SJCRH30 (cell line): Measurements from ENCODE around the gene DCDC2. TPM values are rescaled to one million over a fixed set of nuclear protein-coding genes. Genes with fewer than 3 reads are reported as not detected.
"Not testable (repeated sequence)": the region's sequence is repeated elsewhere in the genome, so short reads cannot be mapped to it uniquely, and the experiment has no call there.

Experiments
- DNase-seq, 2 experiments: peaks; one replicate each; pipeline ENCODE4 v3.0.0-alpha.2; 2015 to 2020
- H3K27ac ChIP-seq: fragments of 250-450 bp; sonication (Bioruptor Pico); 2 replicates; pipeline ENCODE4 v1.5.1; 2020; ENCODE audit warnings: mild to moderate bottlenecking, moderate library complexity
- H3K27me3 ChIP-seq: fragments of 250-450 bp; sonication (Bioruptor Pico); 2 replicates; pipeline ENCODE4 v1.5.1; 2020; ENCODE audit warnings: mild to moderate bottlenecking, moderate library complexity
- H3K36me3 ChIP-seq: fragments of 250-450 bp; sonication (Bioruptor Pico); 2 replicates; pipeline ENCODE4 v1.5.1; 2020; ENCODE audit warnings: mild to moderate bottlenecking, moderate library complexity
- H3K4me1 ChIP-seq: fragments of 250-450 bp; sonication (Bioruptor Pico); 2 replicates; pipeline ENCODE4 v1.5.1; 2020; ENCODE audit warnings: mild to moderate bottlenecking, moderate library complexity
- H3K4me3 ChIP-seq: fragments of 250-450 bp; sonication (Bioruptor Pico); 2 replicates; pipeline ENCODE4 v1.5.1; 2020; ENCODE audit warnings: mild to moderate bottlenecking, moderate library complexity
- H3K9me3 ChIP-seq: fragments of 250-450 bp; sonication (Bioruptor Pico); replicated peaks from 2 replicates; pipeline ENCODE4 v1.5.1; 2020; ENCODE audit warnings: mild to moderate bottlenecking, moderate library complexity
- total RNA-seq: library from RNA; depleted of rRNA; stranded (reverse); fragments of >200 nt; shearing (Covaris generic); gene quantifications from 2 replicates; pipeline ENCODE4 v1.2.3, GENCODE V29; 2014

Gene DCDC2
- total RNA-seq, 1 experiment from 2014 or later = 0.02 TPM

DNA sequence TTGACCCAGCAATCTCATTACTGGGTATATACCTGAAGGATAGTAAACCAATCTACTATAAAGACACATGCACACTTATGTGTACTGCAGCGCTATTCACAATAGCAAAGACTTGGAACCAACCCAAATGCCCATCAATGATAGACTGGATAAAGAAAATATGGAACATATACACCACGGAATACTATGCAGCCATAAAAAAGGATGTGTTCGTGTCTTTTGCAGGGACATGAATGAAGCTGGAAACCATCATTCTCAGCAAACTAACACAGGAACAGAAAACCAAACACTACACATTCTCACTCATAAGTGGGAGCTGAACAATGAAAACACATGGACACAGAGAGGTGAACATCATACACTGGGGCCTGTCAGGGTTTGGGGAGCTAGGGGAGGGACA lies 153.7 kb downstream of the DCDC2 start:
- DNase-seq, H3K27ac ChIP-seq, H3K4me3 ChIP-seq, H3K27me3 ChIP-seq, H3K9me3 ChIP-seq, H3K4me1 ChIP-seq, H3K36me3 ChIP-seq: not testable (repeated sequence)

DNA sequence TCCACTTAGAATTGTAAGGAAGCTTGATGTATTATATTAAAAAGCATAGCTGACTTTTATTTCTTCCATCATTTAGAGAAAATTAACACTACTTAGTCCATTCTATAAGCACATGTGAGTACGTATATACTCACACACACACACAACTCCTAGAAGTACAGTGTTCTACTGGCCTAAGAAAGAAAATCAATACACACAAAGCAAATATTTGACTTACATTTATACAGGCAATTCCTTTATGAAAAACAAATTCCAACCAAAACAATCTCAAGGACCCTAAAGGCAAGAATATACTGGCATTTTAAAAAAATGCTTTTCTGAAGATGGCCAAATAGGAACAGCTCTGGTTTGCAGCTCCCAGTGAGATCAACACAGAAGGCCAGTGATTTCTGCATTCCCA lies 160.0 kb downstream of the DCDC2 start:
- no peaks in the 10 kb centered on the region for H3K27me3 ChIP-seq
- H3K27ac ChIP-seq = no peak overlapping the region
- no peaks in the 10 kb centered on the region for H3K36me3 ChIP-seq
- no peak overlapping the region for H3K4me3 ChIP-seq
- no peak for DNase-seq
- no peaks in the 10 kb centered on the region for H3K4me1 ChIP-seq
- no peaks in the 10 kb centered on the region for H3K9me3 ChIP-seq

GRCh38 chr6:24195836-24196597 lies 161.8 kb downstream of the DCDC2 start:
- Histone ChIP-seq H3K27me3 (no peaks in the 10 kb centered on the region), H3K36me3 (no peaks in the 10 kb centered on the region), H3K4me3 (no peak overlapping the region), H3K27ac (no peak overlapping the region), H3K9me3 (no peaks in the 10 kb centered on the region), H3K4me1 (no peaks in the 10 kb centered on the region)
- no peak for DNase-seq

DNA sequence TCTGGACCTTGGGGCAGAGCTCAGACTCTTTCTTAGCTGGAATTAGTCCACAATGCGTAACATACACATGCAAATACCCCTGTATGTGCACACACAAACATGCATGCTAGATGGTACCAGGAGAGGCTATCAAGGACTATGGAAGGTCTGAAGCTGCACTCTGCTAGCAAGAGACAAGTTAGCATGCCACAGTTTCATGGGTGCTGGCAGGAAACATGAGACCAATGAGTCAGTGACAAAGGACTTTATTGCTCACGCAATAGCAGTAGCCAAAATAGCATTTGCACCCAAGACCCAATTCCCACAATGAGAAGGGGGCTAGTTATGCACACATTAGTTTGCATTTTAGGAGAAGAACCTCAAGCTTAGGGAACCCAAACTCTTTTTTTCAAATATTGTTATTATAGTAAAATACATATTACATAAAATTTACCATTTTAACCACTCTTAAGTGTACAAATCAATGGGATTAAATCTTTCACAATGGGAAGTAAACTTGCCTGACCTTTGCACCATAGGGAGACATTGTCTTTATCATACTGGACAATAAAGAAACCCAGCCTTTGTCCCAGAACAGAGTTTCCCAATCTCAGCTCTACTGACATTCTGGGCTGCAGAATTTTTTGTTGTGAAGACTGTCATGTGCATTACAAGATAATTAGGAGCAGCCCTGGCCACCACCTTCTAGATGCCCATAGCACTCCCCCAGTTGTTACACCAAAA lies 162.7 kb downstream of the DCDC2 start:
- DNase-seq = no peak
- H3K4me1 ChIP-seq = no peaks in the 10 kb centered on the region
- no peak overlapping the region for H3K27ac ChIP-seq
- H3K9me3 ChIP-seq = no peaks in the 10 kb centered on the region
- no peak overlapping the region for H3K4me3 ChIP-seq
- H3K27me3 ChIP-seq = no peaks in the 10 kb centered on the region
- no peaks in the 10 kb centered on the region for H3K36me3 ChIP-seq

- no peaks in the 10 kb centered on the region for H3K27me3 ChIP-seq
- H3K27ac ChIP-seq = no peak overlapping the region
- H3K4me1 ChIP-seq = no peaks in the 10 kb centered on the region
- H3K36me3 ChIP-seq = no peaks in the 10 kb centered on the region
- H3K9me3 ChIP-seq = no peaks in the 10 kb centered on the region
- H3K4me3 ChIP-seq = no peak overlapping the region
- DNase-seq = no peak
Measured at GRCh38 chr6:24193364-24193763, 164.5 kb downstream of the DCDC2 start.

- no peaks in the 10 kb centered on the region for H3K27me3 ChIP-seq
- no peaks in the 10 kb centered on the region for H3K9me3 ChIP-seq
- DNase-seq = no peak
- H3K36me3 ChIP-seq = no peaks in the 10 kb centered on the region
- H3K4me1 ChIP-seq = no peaks in the 10 kb centered on the region
- H3K4me3 ChIP-seq = no peak overlapping the region
- H3K27ac ChIP-seq = no peak overlapping the region
Measured at GRCh38 chr6:24191346-24191745, 166.5 kb downstream of the DCDC2 start.

- no peaks in the 10 kb centered on the region for H3K4me1 ChIP-seq
- no peaks in the 10 kb centered on the region for H3K36me3 ChIP-seq
- DNase-seq = peak; percentile 2 to 4
- H3K4me3 ChIP-seq = no peak overlapping the region
- H3K9me3 ChIP-seq = no peaks in the 10 kb centered on the region
- no peak overlapping the region for H3K27ac ChIP-seq
- no peaks in the 10 kb centered on the region for H3K27me3 ChIP-seq
Measured at GRCh38 chr6:24188578-24189080, 169.2 kb downstream of the DCDC2 start.

GRCh38 chr6:24187965-24188577 lies 169.8 kb downstream of the DCDC2 start:
- Histone ChIP-seq H3K27ac (no peak overlapping the region), H3K36me3 (no peaks in the 10 kb centered on the region), H3K27me3 (no peaks in the 10 kb centered on the region), H3K9me3 (no peaks in the 10 kb centered on the region), H3K4me1 (no peaks in the 10 kb centered on the region), H3K4me3 (no peak overlapping the region)
- DNase-seq = no peak

DNA sequence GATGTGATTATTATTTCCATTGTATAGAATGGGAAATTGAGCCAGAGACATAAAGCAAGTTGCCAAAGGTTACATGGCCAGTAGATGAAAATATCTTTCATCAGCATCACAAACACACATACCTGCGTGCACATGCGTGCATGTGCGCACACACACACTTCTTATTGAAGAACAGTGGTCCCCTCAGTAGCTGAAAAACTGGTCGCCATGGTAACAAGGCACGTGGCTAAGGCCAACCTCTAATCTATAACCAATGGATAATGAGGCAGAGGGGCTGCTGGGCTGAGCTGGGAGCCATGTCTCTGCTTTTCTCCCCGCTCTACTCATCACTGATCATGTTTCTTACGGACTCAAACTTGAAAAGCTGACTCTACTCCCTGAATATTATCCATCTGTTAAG lies 171.5 kb downstream of the DCDC2 start:
- Histone ChIP-seq H3K36me3 (no peaks in the 10 kb centered on the region), H3K4me3 (no peak overlapping the region), H3K4me1 (no peaks in the 10 kb centered on the region), H3K27me3 (no peaks in the 10 kb centered on the region), H3K27ac (no peak overlapping the region), H3K9me3 (no peaks in the 10 kb centered on the region)
- no peak for DNase-seq

DNA sequence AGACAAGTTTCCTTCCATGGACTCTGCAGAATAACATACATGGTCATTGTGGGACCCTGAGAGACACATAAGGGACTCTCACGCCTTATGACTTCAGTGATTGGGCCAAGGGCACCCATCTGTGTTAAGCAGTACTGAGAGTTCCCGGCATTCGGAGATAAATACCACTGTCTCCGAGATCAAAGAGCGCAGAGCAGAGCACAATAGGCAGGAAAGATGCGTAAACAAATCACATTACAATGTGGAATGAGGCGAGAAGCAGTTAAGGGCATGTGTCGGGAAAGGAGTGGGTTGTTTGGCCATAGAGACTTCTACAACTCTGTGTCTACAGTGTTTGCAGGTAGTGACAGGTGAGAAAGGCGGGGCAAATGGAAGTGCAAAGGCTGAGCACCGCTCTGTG lies 174.3 kb downstream of the DCDC2 start:
- H3K27ac ChIP-seq = no peak overlapping the region
- H3K9me3 ChIP-seq = no peaks in the 10 kb centered on the region
- no peaks in the 10 kb centered on the region for H3K27me3 ChIP-seq
- no peak overlapping the region for H3K4me3 ChIP-seq
- H3K4me1 ChIP-seq = no peaks in the 10 kb centered on the region
- no peak for DNase-seq
- H3K36me3 ChIP-seq = no peaks in the 10 kb centered on the region

GRCh38 chr6:24157886-24158285 lies 200.0 kb downstream of the DCDC2 start:
- Histone ChIP-seq H3K4me3 (no peak overlapping the region), H3K36me3 (no peaks in the 10 kb centered on the region), H3K4me1 (no peaks in the 10 kb centered on the region), H3K27ac (no peak overlapping the region), H3K9me3 (no peaks in the 10 kb centered on the region), H3K27me3 (no peaks in the 10 kb centered on the region)
- no peak for DNase-seq

DNA sequence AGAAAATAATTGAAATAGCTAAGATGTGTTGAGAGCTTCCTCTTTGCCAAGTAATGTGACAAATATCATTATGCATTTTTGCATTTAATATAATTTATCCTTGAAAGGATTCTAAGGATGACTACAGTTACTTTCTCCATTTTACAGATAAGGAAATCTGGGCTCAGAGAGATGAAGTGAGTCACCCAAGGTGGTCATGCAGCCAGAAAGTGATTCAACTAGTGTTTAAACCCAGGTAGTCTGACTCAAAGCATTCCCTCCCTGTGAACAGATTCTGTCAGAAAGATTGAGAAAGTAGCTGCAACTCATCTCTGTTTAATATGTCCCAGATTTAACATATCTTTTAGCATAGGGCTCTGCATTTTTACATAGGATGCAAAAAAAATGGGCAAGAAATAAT lies 203.7 kb downstream of the DCDC2 start:
- no peaks in the 10 kb centered on the region for H3K9me3 ChIP-seq
- no peaks in the 10 kb centered on the region for H3K36me3 ChIP-seq
- no peak overlapping the region for H3K4me3 ChIP-seq
- DNase-seq = no peak
- H3K4me1 ChIP-seq = no peaks in the 10 kb centered on the region
- no peak overlapping the region for H3K27ac ChIP-seq
- H3K27me3 ChIP-seq = no peaks in the 10 kb centered on the region

DNA sequence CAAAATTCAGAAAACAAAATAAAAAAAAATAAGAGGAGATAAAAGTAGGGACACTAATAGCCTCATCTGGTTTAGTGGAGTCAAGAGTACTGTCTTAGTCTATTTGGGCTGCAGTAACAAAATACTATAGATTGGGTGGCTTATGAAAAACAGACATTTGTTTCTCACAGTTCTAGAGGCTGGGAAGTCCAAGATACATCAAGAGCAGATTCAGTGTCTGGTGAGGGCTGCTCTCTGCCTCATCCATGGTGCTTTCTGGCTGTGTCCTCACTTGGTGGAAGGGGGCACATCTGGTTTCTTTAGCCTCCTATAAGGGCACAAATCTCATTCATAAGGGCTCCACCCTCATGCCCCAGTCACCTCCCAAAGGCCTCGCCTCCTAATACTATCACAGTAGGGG lies 205.8 kb downstream of the DCDC2 start:
- H3K27me3 ChIP-seq = no peaks in the 10 kb centered on the region
- no peak overlapping the region for H3K27ac ChIP-seq
- no peak for DNase-seq
- H3K9me3 ChIP-seq = no peaks in the 10 kb centered on the region
- H3K4me3 ChIP-seq = no peak overlapping the region
- H3K4me1 ChIP-seq = no peaks in the 10 kb centered on the region
- no peaks in the 10 kb centered on the region for H3K36me3 ChIP-seq

DNA sequence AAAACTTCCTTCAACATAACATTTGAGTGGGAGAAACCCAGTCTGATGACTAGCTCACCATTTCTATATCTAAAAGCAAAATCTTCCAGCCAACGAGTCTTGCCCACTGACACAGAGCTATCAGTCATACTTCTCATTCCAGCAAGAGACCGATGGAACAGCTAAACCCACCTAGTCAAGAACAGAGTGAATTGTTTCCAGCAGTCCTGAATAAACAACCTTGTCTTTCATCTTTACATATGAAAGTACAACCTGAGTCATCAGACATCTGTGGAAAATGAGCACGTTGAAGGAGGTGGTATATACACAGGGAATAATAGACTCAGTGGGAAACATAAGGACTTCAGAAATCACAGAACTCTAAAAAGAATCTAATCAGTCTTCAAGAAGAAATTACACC lies 208.0 kb downstream of the DCDC2 start:
- no peaks in the 10 kb centered on the region for H3K36me3 ChIP-seq
- no peaks in the 10 kb centered on the region for H3K27me3 ChIP-seq
- no peaks in the 10 kb centered on the region for H3K9me3 ChIP-seq
- no peak overlapping the region for H3K27ac ChIP-seq
- H3K4me1 ChIP-seq = no peaks in the 10 kb centered on the region
- no peak overlapping the region for H3K4me3 ChIP-seq
- DNase-seq = no peak

- H3K9me3 ChIP-seq = no peaks in the 10 kb centered on the region
- no peaks in the 10 kb centered on the region for H3K36me3 ChIP-seq
- H3K4me1 ChIP-seq = no peaks in the 10 kb centered on the region
- DNase-seq = no peak
- H3K27me3 ChIP-seq = no peaks in the 10 kb centered on the region
- no peak overlapping the region for H3K4me3 ChIP-seq
- H3K27ac ChIP-seq = no peak overlapping the region
Measured at GRCh38 chr6:24149296-24149695, 208.6 kb downstream of the DCDC2 start.
